Fibroblast of lung (primary cell): Measurements from ENCODE around the gene TUNAR.

Source experiments
- CTCF ChIP-seq, 2 donors: IDR thresholded peaks in 1 of 2; conservative IDR thresholded peaks in 1 of 2; 1 replicate in 1 of 2; 2 replicates in 1 of 2; pipeline ENCODE4 v1.5.1; 2011 to 2012; ENCODE audit warnings: low read length in 2 of 2, control low read depth in 1 of 2, inconsistent platforms in 1 of 2, low read depth in 1 of 2, mild to moderate bottlenecking in 1 of 2
- EZH2 ChIP-seq: IDR thresholded peaks from 2 replicates; pipeline ENCODE4 v1.5.1; 2012; ENCODE audit warnings: low read length, control low read depth, mild to moderate bottlenecking; ENCODE audit errors: missing control alignments

- TF ChIP-seq EZH2 (no peak), CTCF (conservative IDR thresholded peaks at IDR 0.05 in 1 of 2, IDR thresholded peaks at IDR 0.05 in 1 of 2; ENCODE audit: low read depth in 1 of 2, low read length in 2 of 2) (no peak)
Observed at GRCh38 chr14:95897280-95897679, 20.6 kb downstream of the TUNAR start.
